Measurements from ENCODE around the gene CMIP. TPM values are rescaled to one million over a fixed set of nuclear protein-coding genes. Genes with fewer than 3 reads are reported as not detected.

CMIP gene
- total RNA-seq, 4 donors from 2014 or later: 17.1 to 60.5 (median 39.7) TPM

DNA sequence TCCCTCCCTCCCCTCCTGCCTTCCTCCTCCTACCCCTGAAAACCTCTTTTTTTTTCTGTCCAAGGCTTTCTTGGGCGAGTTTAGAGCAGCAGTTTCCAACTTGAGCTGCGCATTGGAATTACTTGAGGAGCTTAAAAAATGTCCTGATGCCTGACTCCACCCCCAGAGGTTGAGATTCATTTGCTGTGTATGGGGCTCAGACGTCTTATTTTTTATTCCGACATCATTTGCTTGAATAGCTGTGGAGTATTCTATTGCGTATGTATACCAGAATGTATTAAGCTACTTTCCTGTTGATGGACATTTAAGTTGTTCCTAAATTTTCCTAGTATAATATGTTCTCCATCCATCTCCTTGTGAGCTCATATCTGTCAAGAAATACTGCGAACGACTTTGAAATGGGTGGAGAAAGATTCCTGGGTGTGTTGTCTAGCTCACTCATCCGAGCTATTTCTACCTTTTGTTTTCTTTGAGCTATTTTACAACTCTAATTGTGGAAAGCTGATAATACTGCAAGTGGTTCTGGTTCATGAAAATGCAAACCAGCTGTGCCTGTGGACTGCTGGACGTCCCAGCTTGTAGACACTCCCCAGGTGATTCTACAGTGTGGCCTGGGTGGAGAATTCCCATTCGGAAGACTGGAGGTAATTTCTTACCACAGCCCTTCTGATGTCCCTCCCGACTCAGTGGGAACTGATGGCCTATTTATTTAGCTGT lies 40.5 kb downstream of the CMIP start:
- TF ChIP-seq, protein P1, sequence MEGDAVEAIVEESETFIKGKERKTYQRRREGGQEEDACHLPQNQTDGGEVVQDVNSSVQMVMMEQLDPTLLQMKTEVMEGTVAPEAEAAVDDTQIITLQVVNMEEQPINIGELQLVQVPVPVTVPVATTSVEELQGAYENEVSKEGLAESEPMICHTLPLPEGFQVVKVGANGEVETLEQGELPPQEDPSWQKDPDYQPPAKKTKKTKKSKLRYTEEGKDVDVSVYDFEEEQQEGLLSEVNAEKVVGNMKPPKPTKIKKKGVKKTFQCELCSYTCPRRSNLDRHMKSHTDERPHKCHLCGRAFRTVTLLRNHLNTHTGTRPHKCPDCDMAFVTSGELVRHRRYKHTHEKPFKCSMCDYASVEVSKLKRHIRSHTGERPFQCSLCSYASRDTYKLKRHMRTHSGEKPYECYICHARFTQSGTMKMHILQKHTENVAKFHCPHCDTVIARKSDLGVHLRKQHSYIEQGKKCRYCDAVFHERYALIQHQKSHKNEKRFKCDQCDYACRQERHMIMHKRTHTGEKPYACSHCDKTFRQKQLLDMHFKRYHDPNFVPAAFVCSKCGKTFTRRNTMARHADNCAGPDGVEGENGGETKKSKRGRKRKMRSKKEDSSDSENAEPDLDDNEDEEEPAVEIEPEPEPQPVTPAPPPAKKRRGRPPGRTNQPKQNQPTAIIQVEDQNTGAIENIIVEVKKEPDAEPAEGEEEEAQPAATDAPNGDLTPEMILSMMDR (IDR thresholded peaks at IDR 0.05): no peak
- Histone ChIP-seq H3K27ac (peak overlapping the region; percentile 23 to 70 (median 46)), H3K9me3 (no peaks in the 10 kb centered on the region), H3K4me3 (no peak overlapping the region), H3K4me1 (peaks cover 15 to 100% (median 44%) of the 10 kb centered on the region in 3 donors), H3K27me3 (no peaks in the 10 kb centered on the region), H3K36me3 (peaks cover 0 to 20% (median 0%) of the 10 kb centered on the region in 3 donors)
- DNase-seq: no peak
- 65% methylated on average over 11 of the region's 11 CpGs for WGBS, 2 donors
- intact Hi-C loops (cut with DNase I): no loop called here

DNA sequence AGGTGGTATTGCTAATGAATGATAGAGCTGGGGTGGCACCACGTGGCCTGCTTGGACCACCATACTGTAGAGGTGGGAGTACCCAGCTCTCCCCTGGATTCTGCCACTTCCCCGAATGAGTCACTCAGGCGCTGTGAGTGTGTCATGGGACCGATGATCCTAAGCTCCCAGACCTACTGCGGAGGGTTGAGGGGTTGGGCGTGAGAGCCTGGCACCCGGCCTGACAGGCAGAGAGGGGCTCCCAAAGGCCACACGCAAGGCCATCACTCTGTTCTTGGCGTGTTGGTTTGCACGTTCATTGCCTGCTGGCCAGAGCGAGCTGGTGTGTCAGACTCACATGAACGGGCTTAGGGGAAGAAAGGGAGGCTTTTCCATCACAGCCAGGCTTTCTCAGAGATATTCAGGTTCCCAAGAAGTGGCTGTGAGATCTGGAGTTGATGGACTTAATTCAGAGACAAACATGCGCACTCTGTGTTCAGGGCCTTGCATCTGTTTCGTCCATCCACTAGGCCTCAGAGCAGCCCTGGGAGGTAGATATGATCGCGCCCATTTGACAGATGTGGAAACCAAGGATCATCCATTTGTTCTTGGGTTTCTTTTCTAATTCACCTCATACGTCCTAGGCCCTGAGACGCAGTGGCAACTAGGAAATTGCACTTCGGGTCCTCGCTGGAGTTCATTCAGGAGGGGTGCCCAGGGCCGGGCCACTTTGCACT lies 41.4 kb downstream of the CMIP start:
- Histone ChIP-seq H3K36me3 (peaks cover 0 to 20% (median 0%) of the 10 kb centered on the region in 3 donors), H3K9me3 (no peaks in the 10 kb centered on the region), H3K4me1 (peaks cover 14 to 100% (median 51%) of the 10 kb centered on the region in 3 donors), H3K27me3 (no peaks in the 10 kb centered on the region), H3K4me3 (no peak overlapping the region), H3K27ac (peak overlapping the region; percentile 23 to 70 (median 46))
- intact Hi-C loops (cut with DNase I): no loop called here
- TF ChIP-seq, protein P1 (IDR thresholded peaks at IDR 0.05): no peak
- TF ChIP-seq POLR2A (IDR thresholded peaks at IDR 0.05): no peak
- no peak for DNase-seq
- WGBS, 2 donors: 86 to 89% methylated on average over 10 to 12 of the region's 21 CpGs

DNA sequence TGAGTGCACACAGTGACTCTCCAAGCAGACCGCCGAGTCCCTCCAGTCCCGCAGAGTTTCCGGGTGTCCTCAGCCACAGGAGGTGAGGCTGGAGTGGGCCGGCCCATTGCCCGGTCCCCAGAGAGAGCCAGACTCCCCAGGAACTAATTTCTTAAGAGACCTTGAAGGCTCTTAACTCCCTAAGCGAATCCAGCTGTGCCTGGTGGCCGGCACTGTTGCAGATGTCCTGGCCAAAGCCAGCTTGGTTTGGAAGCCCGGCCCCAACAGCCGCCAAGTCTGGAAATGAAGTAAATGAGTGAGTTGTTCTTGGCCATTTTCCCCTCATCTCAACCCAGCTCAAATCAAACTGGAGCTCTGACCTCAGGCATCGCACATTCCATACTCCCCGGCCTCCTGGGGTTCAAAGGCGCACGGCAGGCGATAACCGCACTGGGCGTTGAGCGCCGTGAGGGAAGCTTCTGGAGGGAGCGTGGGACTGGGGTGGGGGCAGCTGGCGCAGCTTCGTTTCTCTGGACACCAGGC lies 42.0 kb downstream of the CMIP start:
- H3K4me3 ChIP-seq: no peak overlapping the region
- H3K27ac ChIP-seq: peak overlapping the region in 3 of 4 donors; percentile 1 to 63 (median 31)
- no peaks in the 10 kb centered on the region for H3K9me3 ChIP-seq
- WGBS, 2 donors: 27 to 86% methylated on average over 5 to 11 of the region's 22 CpGs
- peaks cover 19 to 100% (median 57%) of the 10 kb centered on the region in 3 donors for H3K4me1 ChIP-seq
- intact Hi-C loops (cut with DNase I): no loop called here
- H3K27me3 ChIP-seq: no peaks in the 10 kb centered on the region
- peaks cover 0 to 20% (median 0%) of the 10 kb centered on the region in 3 donors for H3K36me3 ChIP-seq
- no peak for DNase-seq
- TF ChIP-seq POLR2A (IDR thresholded peaks at IDR 0.05): no peak
- TF ChIP-seq, protein P1 (IDR thresholded peaks at IDR 0.05): no peak

DNA sequence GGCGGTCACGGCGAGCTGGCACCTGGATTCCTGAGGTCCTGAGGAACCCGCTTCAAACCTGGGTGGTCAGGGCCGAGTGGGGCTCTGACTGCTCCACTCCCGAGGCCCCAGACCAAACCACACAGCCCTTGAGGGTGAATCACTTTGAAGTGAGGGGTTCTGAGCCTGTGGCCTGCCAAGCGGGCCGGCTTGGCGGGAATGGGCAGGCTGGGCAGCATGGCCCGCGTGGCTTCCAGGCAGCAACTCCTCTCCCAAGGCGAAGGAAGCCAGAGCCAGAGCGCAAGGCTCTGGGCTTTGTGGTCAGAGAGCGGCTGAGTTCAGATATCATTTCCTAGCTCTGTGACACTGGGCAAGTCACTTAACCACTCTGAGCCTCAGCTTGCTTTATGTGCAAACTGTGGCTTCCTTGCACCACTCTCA lies 42.7 kb downstream of the CMIP start:
- peak overlapping the region in 3 of 4 donors; percentile 1 to 63 (median 31) for H3K27ac ChIP-seq
- no peak overlapping the region for H3K4me3 ChIP-seq
- TF ChIP-seq, protein P1 (IDR thresholded peaks at IDR 0.05): no peak
- no peak for TF ChIP-seq POLR2A (IDR thresholded peaks at IDR 0.05)
- peaks cover 26 to 100% (median 62%) of the 10 kb centered on the region in 3 donors for H3K4me1 ChIP-seq
- DNase-seq: no peak
- intact Hi-C loops (cut with DNase I): no loop called here
- H3K27me3 ChIP-seq: no peaks in the 10 kb centered on the region
- no CpG with 5 or more reads among the region's 14 CpGs for WGBS, 2 donors
- peaks cover 0 to 20% (median 0%) of the 10 kb centered on the region in 3 donors for H3K36me3 ChIP-seq
- H3K9me3 ChIP-seq: no peaks in the 10 kb centered on the region

All from esophagus squamous epithelium (tissue), 5 donors.